NCI-H2171 treated with DMSO at 0.1 percent for 48 hours (cell line): Measurements from ENCODE around the gene EHHADH.
"Not testable (repeated sequence)": the region's sequence is repeated elsewhere in the genome, so short reads cannot be mapped to it uniquely, and the experiment has no call there.

Source experiments
- DNase-seq: peaks from one replicate; lab custom pipeline; 2025; lab: John Stamatoyannopoulos, UW

The EHHADH gene

DNA sequence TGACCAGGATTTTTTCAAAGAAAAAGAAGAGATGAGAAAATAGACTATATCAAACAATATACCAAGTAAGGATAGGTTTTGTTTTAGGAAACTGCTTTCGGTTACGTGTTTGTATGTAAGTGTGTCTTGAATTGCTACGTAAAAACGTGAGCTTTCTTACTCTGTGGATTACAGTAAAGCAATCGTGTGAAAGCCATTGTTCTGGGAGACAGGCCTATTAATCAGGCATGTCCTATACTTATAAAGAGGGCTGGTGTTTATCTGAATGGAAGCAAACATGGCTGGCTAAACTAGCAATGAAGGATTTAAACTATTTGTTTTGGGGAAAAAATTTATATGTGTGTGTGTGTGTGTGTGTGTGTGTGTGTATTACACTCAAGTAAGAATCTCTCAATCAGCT lies 2.6 kb downstream of the EHHADH start:
- no peak for DNase-seq

DNA sequence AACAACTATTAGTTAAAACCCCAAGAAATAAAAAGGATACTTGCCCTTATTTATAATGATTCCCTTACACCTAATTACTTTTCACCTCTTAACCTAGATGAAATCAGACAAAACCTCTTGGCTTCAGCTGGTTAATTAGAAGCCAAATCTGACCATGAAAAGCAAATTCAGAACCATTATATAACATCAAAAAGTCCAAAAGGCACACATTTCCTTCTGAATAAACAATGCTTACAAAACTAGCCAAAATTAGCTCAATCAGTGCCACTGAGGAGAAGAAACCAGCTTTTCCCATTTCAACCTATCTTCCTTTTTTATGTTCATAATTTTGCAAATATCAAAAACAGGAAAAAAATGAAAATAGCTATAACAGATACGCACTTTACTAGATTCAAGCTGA lies 3.2 kb downstream of the EHHADH start:
- no peak for DNase-seq

DNA sequence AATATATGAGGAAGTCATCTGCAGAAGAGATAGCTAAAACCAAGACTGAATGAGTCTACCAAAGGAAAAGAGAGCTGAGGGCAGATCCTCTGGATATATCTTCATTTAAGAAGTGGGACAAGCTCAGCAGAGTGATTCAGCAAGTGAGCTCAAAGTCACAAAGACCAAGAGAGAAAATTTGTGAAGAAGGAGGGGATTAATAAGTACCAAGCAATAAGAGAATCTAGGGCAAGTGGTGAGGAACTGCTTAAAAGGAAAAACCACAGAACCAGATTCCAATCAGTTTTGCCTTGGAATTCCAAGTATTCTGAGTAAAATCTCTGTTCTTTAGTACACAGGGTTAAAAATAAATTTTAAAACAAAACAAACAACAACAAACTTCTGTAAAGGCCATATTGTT lies 3.6 kb downstream of the EHHADH start:
- no peak for DNase-seq

DNA sequence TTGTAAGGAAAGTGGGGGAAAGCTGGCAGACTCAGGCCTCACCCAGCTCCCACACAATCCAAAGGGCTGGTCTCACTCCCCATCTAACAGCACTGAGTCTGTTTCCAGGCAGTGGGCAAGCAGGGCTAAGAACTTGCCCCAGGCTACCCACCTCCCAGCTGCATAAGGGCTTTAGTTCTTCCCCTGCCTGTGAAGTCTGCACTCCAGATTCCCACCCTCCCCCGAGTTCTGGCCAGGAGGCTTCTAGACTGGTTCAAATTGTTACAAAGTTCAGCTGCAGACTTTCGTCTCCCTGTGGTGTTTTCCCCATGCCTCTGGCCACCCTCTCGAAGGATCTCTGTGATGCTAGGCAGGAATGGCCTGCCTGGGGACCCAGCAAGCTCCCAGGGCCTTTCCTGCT lies 11.2 kb downstream of the EHHADH start:
- DNase-seq = no peak

DNA sequence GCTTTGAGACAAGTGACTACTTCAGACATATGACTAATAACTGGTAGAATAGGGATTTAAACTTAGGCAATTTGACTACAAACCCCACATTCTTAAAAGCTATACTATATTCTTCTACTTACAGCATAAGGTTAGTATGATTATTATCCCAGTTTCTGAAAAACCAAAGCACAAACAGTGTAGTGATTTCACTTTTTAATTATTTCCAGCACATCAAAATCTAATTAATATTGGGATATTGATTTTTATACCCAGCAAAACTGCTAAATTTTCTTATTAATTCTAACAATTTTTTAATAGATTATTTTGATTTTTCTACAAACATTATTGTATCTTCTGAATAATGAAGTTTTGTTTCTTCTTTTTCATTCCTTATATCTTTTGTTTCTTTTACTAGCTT lies 16.9 kb downstream of the EHHADH start:
- DNase-seq = no peak

DNA sequence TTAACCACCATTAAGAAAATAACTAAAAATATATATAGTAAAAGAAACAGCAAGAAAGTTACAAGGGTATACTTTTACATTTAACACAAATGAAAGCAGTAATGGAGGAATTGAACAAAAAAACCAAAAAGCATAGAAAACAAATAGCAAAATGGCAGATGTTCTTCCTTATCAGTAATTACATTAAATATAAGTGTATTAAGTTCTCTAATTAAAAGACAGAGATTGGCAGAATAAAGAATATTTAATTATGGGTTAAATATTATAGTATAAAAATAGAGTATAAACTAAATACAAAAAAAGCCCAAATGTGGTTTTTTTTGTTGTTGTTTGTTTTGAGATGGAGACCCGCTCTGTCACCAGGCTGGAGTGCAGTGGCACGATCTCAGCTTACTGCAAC lies 20.5 kb downstream of the EHHADH start:
- DNase-seq = no peak

DNA sequence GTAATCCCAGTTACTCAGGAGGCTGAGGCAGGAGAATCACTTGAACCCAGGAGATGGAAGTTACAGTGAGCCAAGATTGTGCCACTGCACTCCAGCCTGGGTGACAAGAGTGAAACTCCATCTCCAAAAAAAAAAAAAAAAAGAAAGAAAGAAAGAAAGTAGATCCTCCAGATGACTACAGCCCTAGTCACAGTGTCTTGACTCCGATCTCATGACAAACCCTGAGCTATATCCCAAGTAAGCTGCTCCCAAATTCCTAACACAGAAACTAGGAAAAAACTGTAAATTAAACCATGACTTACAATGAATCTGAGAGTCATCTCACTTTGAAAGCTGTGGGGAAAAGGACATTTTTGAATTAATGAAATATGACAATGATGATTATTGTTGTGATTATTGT lies 27.3 kb downstream of the EHHADH start:
- DNase-seq = not testable (repeated sequence)

DNA sequence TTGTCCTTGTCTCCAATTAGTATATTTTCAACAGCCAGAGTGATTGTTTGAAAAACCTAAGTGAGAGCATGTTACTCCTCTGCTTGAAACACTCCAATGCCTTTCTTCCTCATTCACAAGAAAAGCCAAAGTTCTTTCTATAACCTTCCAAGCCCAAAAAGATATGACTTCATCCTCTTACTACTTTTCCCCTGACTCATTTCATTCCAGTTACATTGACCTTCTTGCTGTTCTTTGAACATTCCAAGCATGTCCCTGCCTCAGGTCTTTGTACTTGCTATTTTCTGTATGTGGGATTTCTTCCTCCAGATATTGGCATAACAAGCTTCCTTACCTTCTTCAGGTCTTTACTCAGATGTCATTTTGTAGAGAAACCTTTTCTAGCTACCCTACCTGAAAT lies 28.3 kb downstream of the EHHADH start:
- DNase-seq = no peak

DNA sequence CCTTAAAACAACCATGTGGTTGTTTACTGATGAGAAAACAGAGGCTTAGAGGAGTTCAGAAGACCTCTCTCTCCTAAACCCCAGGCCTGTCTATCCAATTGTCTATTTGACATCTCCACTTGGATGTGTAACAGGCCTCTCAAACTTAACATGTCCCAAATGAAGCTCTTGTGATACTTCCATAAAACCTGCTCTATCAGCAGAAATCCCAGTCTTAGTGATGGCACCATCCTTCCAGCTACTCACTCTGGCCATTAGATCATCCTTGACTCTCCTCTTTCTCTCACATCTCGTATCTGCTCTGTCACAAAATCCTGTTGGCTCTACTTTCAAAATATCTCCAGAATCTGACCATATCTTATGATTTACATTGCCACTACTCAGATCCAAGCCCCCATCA lies 28.8 kb downstream of the EHHADH start:
- no peak for DNase-seq

DNA sequence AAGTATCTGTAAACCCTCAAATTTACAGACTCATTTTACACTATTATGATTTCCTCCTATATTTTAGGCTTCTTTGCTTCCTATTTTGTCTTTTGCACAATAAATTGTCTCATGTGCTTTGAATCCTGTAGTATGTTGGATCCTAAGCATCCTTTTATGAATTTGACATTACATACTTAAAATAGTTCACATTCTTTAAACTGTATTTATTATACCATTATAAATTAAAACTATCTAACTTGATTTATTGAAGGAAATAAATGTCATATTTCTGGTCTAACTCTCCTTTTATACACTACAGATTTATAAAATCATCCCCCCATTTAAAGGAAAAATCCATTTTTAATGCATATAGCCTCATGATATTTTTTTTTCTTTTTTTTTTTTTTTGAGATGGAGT lies 32.6 kb downstream of the EHHADH start:
- DNase-seq = no peak

DNA sequence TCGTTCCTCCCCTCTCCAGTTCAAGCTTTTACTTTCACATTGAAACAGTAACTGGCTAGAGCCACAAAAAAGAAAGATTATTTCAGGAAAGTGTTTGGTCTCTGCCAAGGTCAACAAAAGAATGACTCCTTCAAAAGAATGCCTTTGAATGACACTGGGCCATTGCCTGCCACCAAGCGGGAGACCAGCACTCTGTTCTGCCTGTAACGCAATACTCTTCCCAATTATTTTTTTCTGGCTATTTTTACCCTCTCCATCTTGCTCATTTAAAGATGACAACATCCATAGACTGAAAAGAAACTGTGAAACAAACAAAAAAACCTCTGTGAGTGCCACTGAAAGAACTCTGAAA lies 37.3 kb downstream of the EHHADH start:
- DNase-seq = no peak

DNA sequence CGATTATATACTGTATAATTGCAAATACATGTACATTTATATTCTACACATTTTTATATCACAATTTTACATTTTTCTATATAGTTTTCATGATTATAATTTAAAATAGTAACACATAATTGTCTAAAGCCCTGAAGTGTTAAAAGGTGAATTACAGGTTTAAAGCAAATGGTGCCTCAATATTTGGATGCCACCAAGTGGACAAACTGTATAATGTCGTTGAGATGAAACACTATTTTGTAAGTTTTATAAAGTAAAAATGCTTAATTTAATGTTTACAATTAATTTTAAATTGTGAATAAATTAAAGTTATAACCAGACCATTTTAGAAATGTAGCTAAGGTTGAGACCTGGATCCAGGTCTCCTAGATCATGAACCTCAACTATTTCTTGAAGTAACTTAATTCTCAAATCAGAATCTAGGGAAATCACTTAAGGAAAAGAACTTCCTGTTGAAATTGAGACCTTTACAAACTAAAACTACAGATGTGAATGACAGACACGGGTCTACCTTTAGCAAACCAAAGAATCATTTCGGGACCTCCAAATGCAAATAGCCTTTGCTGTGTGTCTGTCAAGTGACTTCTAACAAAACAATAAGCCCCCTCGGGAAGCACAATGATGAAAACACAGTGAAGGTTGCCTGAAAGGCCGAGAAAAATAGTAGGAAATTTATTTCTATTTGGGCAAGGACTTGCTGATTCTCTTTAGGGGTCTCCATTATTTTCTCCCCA lies 37.8 kb downstream of the EHHADH start:
- DNase-seq = peak; percentile 16

DNA sequence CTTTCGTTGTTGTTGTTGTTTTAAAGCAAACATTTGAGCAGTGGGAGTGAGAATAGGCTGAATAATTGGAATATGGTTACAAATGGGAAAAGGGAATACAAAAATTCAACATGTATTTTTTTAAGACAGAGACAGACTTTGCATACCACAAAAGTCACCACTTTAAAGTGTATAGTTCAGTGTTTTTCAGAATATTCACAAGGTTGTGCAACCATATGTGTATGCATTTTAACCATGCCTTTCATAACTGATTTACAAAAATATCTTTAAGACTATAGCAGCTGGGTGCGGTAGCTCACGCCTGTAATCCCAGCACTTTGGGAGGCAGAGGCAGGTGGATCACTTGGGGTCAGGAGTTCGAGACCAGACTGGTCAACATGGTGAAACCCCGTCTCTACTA lies 41.3 kb downstream of the EHHADH start:
- no peak for DNase-seq

DNA sequence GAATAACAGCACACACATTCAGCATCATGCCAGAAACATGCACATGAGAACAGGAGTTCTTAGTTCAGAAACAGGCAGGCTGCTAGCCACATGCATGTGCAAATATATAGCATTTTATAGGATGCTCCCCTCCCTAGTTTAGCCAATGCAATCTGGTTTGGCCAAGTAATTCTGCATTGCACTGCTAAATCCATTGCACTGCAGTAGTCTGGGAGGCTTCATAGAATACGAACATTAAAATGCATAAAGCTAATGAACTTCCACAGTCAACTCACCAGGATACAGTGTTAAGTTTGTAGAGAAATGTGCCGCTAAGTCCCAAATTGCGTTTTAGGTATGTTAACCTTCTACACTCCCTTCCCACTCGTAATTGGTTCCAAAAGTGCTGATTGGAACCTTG lies 41.8 kb downstream of the EHHADH start:
- no peak for DNase-seq

DNA sequence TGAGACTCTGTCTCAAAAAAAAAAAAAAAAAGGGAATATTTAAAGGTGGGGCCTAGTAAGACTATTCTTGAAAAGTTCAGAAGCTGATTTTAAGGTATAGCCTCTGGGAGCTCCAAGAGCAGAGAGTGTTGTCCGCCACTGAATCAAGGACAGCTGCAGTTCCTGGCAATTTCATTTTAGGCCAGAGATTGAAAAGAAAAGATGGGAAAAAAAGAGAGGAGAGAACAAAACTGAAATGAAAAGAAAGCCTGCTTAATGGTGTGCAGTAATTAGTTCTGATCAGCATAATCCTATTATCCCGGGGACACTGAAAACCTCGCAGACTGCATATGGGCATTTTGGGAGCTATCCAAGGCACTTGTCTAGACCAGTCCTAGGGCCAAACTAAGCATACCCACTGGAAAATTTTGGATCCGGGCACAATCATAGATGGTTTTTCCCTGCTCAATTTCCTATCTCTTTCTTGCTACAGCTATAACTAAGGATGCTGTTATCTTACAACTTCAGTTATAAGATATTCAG lies 43.2 kb downstream of the EHHADH start:
- peak; percentile 30 for DNase-seq

DNA sequence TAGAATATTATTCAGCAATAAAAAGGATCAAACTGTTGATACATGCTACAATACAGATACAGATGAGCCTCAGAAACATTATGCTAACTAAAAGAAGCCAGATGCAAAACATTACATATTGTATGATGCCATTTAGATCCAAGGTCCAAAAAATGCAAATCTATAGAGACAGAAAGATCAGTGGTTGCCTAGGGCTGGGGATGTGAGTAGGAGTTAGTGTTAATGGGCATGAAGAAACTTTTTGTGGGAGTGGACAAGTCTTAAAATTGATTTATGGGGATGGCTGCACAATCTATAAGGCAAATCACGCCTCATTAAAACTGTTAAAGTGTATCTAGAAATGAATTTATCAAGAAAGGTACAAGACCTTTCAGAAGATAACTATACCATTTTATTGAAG lies 45.0 kb downstream of the EHHADH start:
- no peak for DNase-seq

DNA sequence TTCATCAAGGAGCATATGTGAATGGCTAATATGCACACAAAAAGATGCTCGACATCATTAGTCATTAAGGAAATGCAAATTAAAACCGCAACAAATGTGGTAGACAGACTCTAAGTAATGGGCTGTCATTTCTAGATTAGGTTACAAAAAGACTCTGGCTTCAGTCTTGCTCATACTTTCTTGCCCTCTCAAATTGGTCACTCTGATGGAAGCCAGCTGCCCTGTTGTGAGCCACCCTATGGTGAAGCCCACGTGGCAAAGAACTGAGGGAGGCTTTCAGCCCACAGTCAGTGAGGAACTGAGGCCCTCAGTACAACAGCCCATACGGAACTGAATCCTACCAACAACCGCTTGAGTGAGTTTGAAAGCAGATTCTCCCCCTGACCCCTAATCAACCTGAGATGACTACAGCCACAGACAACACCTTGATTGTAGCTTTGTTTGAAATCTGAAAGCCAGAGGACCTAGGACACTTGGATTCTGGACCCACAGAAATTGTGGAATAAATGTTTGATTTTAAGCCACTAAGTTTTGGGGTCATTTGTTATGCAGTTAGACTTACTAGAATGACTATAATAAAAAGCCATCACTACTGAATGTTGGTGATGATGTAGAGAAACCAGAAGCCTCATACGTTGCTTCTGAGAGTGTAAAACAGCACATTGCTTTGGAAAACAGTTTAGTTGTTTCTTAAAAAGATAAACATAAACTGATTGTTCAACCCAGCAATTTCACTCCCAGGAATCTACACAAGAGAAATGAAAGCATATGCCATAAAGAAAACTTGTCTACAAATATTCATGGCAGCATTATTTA lies 45.7 kb downstream of the EHHADH start:
- DNase-seq = no peak

DNA sequence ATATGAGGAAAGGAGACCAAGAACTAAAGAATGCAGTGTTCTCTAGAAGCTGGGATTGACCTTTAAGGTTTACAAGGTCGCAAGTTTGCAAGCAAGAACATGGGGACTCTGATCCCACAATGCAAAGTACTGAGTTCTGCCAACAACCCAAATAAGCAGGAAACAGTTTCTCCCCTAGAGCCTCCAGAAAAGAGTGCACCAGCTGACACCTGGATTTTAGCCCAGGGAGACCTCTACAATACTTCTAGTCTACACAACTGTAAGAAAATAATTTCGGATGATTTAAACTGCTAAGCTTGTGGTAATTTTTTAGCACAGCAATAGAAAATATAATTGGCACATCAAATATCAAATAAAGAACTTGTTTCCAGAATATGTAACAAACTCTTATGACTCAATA lies 46.4 kb downstream of the EHHADH start:
- no peak for DNase-seq

DNA sequence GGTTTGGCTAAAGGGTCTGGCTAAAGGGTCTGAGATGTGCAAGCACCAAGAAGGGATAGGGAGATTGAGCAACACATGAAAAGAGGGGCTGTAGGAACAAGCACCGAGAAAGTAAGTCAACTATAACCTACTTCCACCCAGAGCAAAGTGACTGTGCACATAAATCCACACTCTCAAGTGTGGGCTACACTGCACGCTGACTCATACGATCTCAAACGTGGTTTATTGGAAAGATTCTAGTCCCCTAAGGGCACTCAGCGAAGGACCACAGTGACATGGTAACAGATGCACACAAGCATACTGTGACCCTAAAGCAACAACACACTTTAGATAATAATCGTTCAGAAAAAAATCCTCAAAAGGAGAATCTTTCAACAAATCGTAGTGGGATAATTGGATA lies 48.0 kb downstream of the EHHADH start:
- DNase-seq = no peak

DNA sequence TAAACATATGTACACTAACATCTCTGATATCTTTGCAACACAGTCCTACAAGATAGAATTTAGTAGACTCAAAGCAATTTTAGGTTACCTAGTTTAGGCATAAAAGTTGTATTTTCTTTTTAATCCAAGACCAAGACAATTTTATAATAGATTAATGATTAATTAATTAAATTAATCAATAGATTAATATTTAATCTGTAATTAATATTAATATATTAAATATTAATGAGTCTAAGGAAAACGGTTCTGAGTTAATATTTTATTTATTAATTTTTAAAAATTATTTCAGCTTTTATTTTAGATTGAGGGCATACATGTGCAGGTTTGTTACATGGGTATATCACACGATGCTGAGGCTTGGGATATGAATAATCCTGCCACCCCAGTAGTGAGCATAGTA lies 49.0 kb downstream of the EHHADH start:
- DNase-seq = no peak

DNA sequence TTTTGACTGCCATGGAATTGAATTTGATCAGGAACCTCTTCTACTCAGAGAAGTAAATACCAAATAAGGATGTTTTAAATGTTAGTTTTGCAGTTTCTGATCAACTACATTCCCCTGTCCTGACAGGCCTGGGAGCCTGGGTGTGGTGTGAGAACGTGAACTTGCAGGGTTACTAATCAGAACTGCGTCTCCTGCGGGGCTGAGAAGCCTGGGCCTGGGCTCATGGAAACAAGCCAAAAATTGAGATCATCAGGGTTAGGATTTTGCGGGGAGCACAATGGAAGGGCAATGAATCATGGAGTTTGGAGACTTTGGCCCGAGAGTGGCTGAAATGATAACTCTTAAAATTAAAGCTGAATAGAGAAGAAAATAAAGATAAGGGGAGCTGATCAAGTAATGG lies 53.2 kb downstream of the EHHADH start:
- DNase-seq = no peak

DNA sequence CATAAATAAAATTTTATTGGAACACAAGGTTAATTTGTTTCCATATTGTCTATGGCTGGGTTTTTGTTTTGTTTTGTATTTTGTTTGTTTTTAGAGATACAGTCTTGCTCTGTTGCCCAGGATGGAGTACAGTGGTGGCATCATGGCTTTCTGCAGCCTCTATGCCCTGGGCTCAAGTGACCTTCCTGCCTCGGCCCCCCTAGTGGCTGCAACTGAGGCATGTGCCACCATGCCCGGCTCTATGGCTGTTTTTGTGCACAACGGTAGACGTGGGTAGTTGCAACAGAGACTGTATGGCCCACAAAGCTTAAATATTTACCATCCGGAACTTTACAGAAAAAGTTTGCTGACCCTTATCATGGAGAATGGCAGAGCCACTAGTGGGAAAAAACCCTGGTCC lies 54.2 kb downstream of the EHHADH start:
- DNase-seq = no peak

DNA sequence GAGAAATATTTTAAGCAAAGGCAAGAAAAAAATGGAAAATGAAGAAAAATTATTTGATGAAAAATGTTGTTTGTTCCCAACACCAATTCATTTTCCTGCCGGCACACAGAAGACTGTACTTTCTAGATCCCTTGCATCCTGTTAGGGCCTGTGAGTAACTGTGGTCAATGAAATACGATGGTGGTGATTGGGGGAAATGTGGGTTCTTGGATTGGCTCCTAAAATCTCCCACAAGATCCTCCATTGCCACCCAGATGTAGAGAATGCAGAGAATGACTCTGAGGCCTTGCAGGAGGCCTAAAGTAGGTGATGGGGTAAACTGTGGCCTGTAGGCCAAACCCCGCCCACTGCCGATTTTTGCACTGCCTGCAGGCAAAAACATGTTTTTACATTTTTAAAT lies 54.6 kb downstream of the EHHADH start:
- DNase-seq = no peak

DNA sequence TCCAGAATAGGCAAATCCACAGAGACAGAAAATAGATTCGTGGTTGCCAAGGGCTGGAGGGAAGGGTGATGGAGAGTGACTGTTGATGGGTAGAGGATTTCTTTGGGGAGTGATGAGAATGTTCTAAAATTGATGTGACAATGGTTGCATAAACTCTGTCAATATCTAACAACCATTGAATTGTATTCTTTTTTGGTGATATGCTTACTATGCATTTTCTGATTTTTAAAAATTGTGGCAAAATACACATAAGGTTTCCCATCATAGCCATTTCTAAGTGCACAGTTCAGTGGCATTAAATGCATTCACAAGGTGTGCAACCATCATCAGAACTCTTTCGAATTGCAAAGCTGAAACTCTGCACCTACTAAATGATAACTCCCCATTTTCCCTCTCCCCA lies 56.8 kb downstream of the EHHADH start:
- no peak for DNase-seq
